HCT116 (cell line): Measurements from ENCODE around the gene CEP72. TPM values are rescaled to one million over a fixed set of nuclear protein-coding genes. Genes with fewer than 3 reads are reported as not detected.

Experiments
- ATAC-seq: fragments of 200-7000 bp; cut with Tn5 transposase; 2 replicates; pipeline ENCODE4 v1.9.1; 2020; ENCODE audit warnings: mild to moderate bottlenecking, moderate library complexity
- BruUV-seq: library from RNA; stranded (reverse); fragments of 400-500 nt; replicated peaks from 2 replicates; lab custom pipeline; 2021; lab: Mats Ljungman, UMichigan
- CTCF ChIA-PET: fragments of 300-600 bp; sonication (Branson Sonifier 250); formaldehyde crosslinking; loops from one replicate; lab custom pipeline; 2021; ENCODE audit warnings: antibody characterized with exemption; lab: Charles Lee
- POLR2A ChIA-PET: fragments of 300-600, 350-600 bp; sonication (Branson Sonifier 250); formaldehyde crosslinking; loops from one replicate; lab custom pipeline; 2021; ENCODE audit warnings: antibody characterized with exemption; lab: Charles Lee
- RAD21 ChIA-PET, 2 experiments: fragments of 300-600 bp; sonication (Branson Sonifier 250); formaldehyde crosslinking; loops; one replicate each; lab custom pipeline; 2023; ENCODE audit warnings: low total read pairs in 2 of 2; ENCODE audit not compliant: uncharacterized antibody in 2 of 2, unreplicated experiment in 2 of 2, low non-redundant PET in 1 of 2; lab: Charles Lee
- DNase-seq: peaks from one replicate; pipeline ENCODE4 v3.0.0-alpha.2; 2010; ENCODE audit warnings: low read depth, low spot score
- H2AFZ ChIP-seq: fragments of 200-600 bp; shearing (Covaris generic), sonication (generic); 2 replicates; pipeline ENCODE4 v1.6.1; 2017; ENCODE audit warnings: low read depth, mixed run types, mixed read lengths, antibody characterized with exemption, low read length; ENCODE audit not compliant: poor library complexity, severe bottlenecking
- H3K27ac ChIP-seq: 2 replicates; pipeline ENCODE4 v1.5.1; 2012; ENCODE audit warnings: low read depth, low read length
- H3K27me3 ChIP-seq: fragments of 200-600 bp; sonication (generic); 2 replicates; pipeline ENCODE4 v1.6.1; 2016; ENCODE audit warnings: mixed run types, low read length, mixed read lengths; ENCODE audit not compliant: insufficient read depth
- H3K36me3 ChIP-seq, 2 experiments: fragments of 200-500 bp in 1 of 2; fragments of 200-600 bp in 1 of 2; sonication (Bioruptor generic) in 1 of 2; sonication (generic) in 1 of 2; 2 replicates each; pipeline versions ENCODE4 v1.5.1 to v1.6.1; 2014 to 2016; ENCODE audit warnings: low read length in 2 of 2, inconsistent platforms in 1 of 2, mixed read lengths in 1 of 2, mixed run types in 1 of 2; ENCODE audit not compliant: insufficient read depth in 2 of 2, control insufficient read depth in 1 of 2
- H3K4me1 ChIP-seq, 2 experiments: fragments of 200-600 bp in 1 of 2; sonication (generic) in 1 of 2; 2 replicates each; pipeline versions ENCODE4 v1.5.1 to v1.6.1; 2012 to 2017; ENCODE audit warnings: low read length in 2 of 2, inconsistent platforms in 1 of 2, mild to moderate bottlenecking in 1 of 2, mixed read lengths in 1 of 2, mixed run types in 1 of 2, moderate library complexity in 1 of 2; ENCODE audit not compliant: insufficient read depth in 2 of 2, control insufficient read depth in 1 of 2
- H3K4me2 ChIP-seq: fragments of 200-600 bp; sonication (generic); 2 replicates; pipeline ENCODE4 v1.6.1; 2017; ENCODE audit warnings: mixed run types, low read length, mixed read lengths
- H3K4me3 ChIP-seq, 2 experiments: fragments of 200-600 bp in 1 of 2; sonication (generic) in 1 of 2; replicated peaks in 1 of 2; 2 replicates each; pipeline ENCODE4 v1.5.1; 2011 to 2016; ENCODE audit warnings: low read length in 2 of 2, control low read depth in 1 of 2, low read depth in 1 of 2, mild to moderate bottlenecking in 1 of 2, mixed read lengths in 1 of 2, mixed run types in 1 of 2
- H3K79me2 ChIP-seq: fragments of 200-600 bp; sonication (generic); 2 replicates; pipeline ENCODE4 v1.6.1; 2017; ENCODE audit warnings: mild to moderate bottlenecking, mixed run types, low read length, moderate library complexity, mixed read lengths; ENCODE audit not compliant: insufficient read depth
- H3K9ac ChIP-seq: fragments of 200-600 bp; sonication (generic); 2 replicates; pipeline ENCODE4 v1.6.1; 2016; ENCODE audit warnings: low read length, mixed read lengths
- H3K9me2 ChIP-seq: fragments of 200-600 bp; sonication (generic), shearing (Covaris generic); 2 replicates; pipeline ENCODE4 v1.6.1; 2017; ENCODE audit warnings: mixed run types, mild to moderate bottlenecking, moderate library complexity; ENCODE audit not compliant: insufficient read depth
- H3K9me3 ChIP-seq, 2 experiments: fragments of 200-500 bp in 1 of 2; fragments of 200-600 bp in 1 of 2; sonication (Bioruptor generic) in 1 of 2; sonication (generic) in 1 of 2; 2 replicates each; pipeline ENCODE4 v1.6.1; 2014 to 2017; ENCODE audit warnings: low read length in 2 of 2, mixed read lengths in 2 of 2, inconsistent platforms in 1 of 2, low read depth in 1 of 2, mild to moderate bottlenecking in 1 of 2, mixed run types in 1 of 2, moderate library complexity in 1 of 2; ENCODE audit not compliant: control insufficient read depth in 1 of 2, insufficient read depth in 1 of 2
- H4K20me1 ChIP-seq: fragments of 200-600 bp; sonication (generic), shearing (Covaris generic); 2 replicates; pipeline ENCODE4 v1.6.1; 2017; ENCODE audit warnings: mixed run types, mild to moderate bottlenecking, moderate library complexity; ENCODE audit not compliant: insufficient read depth
- ATF3 ChIP-seq: IDR thresholded peaks from 2 replicates; pipeline ENCODE4 v1.6.1; 2012
- CBX3 ChIP-seq: IDR thresholded peaks from 2 replicates; pipeline ENCODE4 v1.6.1; 2012; ENCODE audit warnings: low read depth
- ELF1 ChIP-seq: IDR thresholded peaks from 2 replicates; pipeline ENCODE4 v1.6.1; 2012; ENCODE audit warnings: low read depth, borderline replicate concordance
- EZH2 ChIP-seq: fragments of 200-600 bp; sonication (generic); IDR thresholded peaks from 2 replicates; pipeline ENCODE4 v1.6.1; 2017; ENCODE audit warnings: antibody characterized with exemption, mixed run types
- RAD21 ChIP-seq: IDR thresholded peaks from 2 replicates; pipeline ENCODE4 v1.6.1; 2012; ENCODE audit warnings: low read depth, mild to moderate bottlenecking
- REST ChIP-seq: IDR thresholded peaks from 2 replicates; pipeline ENCODE4 v1.6.1; 2012; ENCODE audit warnings: low read depth
- YY1 ChIP-seq: IDR thresholded peaks from 2 replicates; pipeline ENCODE4 v1.6.1; 2011; ENCODE audit warnings: low read length, low read depth, moderate library complexity, mild to moderate bottlenecking; ENCODE audit not compliant: insufficient replicate concordance; ENCODE audit errors: extremely low read depth
- ZBTB33 ChIP-seq: IDR thresholded peaks from 2 replicates; pipeline ENCODE4 v1.6.1; 2011; ENCODE audit warnings: mild to moderate bottlenecking, low read length, moderate library complexity; ENCODE audit not compliant: insufficient replicate concordance; ENCODE audit errors: extremely low read depth
- intact Hi-C: fragments of 100-400 bp; cut with micrococcal nuclease; formaldehyde crosslinking; loops from 2 replicates; pipeline ENCODE4 v1.10.0; 2022
- total RNA-seq: library from RNA; stranded (reverse); gene quantifications from one replicate; pipeline ENCODE4 v1.2.1, GENCODE V29; 2021; ENCODE audit not compliant: unreplicated experiment

CEP72 gene
- total RNA-seq, 1 experiment from 2014 or later: 25.6 TPM

- ChIA-PET RAD21 (no interaction called here), CTCF (no interaction called here), POLR2A (no interaction called here)
- H3K9me3 ChIP-seq: no peaks in the 10 kb centered on the region
- no peak overlapping the region for H3K4me3 ChIP-seq
- H4K20me1 ChIP-seq: no peaks in the 10 kb centered on the region
- H3K27ac ChIP-seq: no peak overlapping the region
- TF ChIP-seq CBX3: no peak
- peaks cover 24% of the 10 kb centered on the region for H3K79me2 ChIP-seq
- no peak overlapping the region for H3K4me2 ChIP-seq
- H3K9me2 ChIP-seq: no peaks in the 10 kb centered on the region
- DNase-seq (no peak), ATAC-seq (peak; percentile 55)
- H2AFZ ChIP-seq: no peak overlapping the region
- H3K27me3 ChIP-seq: no peaks in the 10 kb centered on the region
- no peak overlapping the region for H3K9ac ChIP-seq
- intact Hi-C loops: no loop called here
- peaks cover 30 to 52% of the 10 kb centered on the region in 2 experiments; a peak in 3 of 4 replicates for H3K36me3 ChIP-seq
- no peaks in the 10 kb centered on the region for H3K4me1 ChIP-seq
- BruUV-seq: no TSS peak
Measured at GRCh38 chr5:622359-622758, 10.2 kb downstream of the CEP72 start.

- POLR2A ChIA-PET: no interaction called here
- Histone ChIP-seq H3K27ac (no peak overlapping the region), H3K36me3 (peaks cover 32 to 54% of the 10 kb centered on the region in 2 experiments; a peak in 3 of 4 replicates), H3K4me2 (no peak overlapping the region), H3K4me1 (no peaks in the 10 kb centered on the region), H3K79me2 (peaks cover 24% of the 10 kb centered on the region; the same call in 1 of the 2 replicates), H3K27me3 (no peaks in the 10 kb centered on the region), H2AFZ (no peak overlapping the region), H4K20me1 (no peaks in the 10 kb centered on the region), H3K9me3 (no peaks in the 10 kb centered on the region), H3K4me3 (no peak overlapping the region), H3K9ac (no peak overlapping the region), H3K9me2 (no peaks in the 10 kb centered on the region)
- intact Hi-C loops: no loop called here
- RAD21 ChIA-PET: no interaction called here
- CTCF ChIA-PET: no interaction called here
- TF ChIP-seq RAD21: no peak
- no peak for TF ChIP-seq ELF1
- TF ChIP-seq CBX3: no peak
- TF ChIP-seq EZH2: no peak
- TF ChIP-seq REST: no peak
- no peak for TF ChIP-seq ATF3
- no peak for TF ChIP-seq ZBTB33
- no peak for TF ChIP-seq YY1
- DNase-seq (no peak), ATAC-seq (no peak)
- no TSS peak for BruUV-seq
Measured at GRCh38 chr5:622946-623522, 10.9 kb downstream of the CEP72 start.
